ENCODE measurements around the gene PIGZ.

The PIGZ gene

DNA sequence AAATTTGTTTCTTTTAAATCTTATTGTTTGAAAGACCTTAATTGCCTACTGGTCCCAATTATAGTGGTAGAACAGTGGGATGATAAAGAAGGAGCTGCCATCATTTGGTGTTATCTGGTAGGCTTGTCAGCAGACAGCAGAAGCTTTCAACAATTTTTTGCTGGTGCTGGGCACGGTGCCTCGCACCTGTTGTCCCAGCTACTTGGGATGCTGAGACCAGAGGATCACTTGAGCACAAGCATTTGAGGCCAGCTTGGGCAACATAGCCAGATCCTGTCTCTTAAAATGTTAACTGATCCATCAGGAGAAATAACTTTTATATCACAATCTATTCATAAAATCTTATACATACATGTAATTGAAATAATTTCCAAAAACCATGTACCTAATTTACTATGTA is 64.9 kb downstream of the PIGZ start:
- DNase-seq: no peak

DNA sequence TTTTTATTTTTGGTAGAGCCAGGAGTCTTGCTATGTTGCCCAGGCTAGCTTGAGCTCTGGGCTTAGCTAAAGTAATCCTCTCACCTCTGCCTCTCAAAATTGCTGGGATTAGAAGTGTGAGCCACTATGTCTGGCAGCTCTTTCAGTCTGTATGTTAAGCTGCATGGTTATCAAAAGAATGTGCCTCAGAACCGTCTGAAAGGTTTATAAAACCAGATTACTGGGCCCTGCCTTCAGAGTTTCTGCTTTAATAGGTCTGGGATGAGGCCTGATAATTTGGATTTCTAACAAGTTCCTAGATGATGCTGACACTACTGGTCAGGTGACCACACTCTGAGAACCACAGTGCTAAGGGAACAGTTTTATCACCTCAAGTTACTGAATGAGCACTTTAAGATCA is 66.3 kb downstream of the PIGZ start:
- DNase-seq: no peak

DNA sequence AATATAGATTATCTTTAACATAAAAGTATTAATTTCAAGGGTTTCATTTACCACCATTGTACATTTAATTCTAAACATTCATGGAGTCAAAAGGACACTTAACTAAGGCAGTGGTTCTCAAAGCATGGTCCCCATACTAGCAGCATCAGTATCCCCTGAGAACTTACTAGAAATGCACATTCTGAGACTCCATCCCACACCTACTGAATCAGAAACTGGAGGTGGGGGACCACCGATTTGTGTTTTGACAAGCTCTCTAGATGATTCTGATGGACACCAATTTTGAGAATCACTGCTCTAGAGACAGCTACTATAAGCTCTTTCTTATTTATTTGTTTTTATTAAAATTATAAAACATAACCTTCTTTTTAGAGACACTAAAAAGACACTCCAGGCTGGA is 66.9 kb downstream of the PIGZ start:
- no peak for DNase-seq
